Measurements from ENCODE around the gene IFIH1. TPM values are rescaled to one million over a fixed set of nuclear protein-coding genes. Genes with fewer than 3 reads are reported as not detected.

The IFIH1 gene
- total and polyA plus RNA-seq, 9 of the 15 experiments (the other 6 are each of a cell fraction or from before 2014, with no cell fraction given): 0.15 to 1.2 (median 0.60) TPM; not detected in 1

DNA sequence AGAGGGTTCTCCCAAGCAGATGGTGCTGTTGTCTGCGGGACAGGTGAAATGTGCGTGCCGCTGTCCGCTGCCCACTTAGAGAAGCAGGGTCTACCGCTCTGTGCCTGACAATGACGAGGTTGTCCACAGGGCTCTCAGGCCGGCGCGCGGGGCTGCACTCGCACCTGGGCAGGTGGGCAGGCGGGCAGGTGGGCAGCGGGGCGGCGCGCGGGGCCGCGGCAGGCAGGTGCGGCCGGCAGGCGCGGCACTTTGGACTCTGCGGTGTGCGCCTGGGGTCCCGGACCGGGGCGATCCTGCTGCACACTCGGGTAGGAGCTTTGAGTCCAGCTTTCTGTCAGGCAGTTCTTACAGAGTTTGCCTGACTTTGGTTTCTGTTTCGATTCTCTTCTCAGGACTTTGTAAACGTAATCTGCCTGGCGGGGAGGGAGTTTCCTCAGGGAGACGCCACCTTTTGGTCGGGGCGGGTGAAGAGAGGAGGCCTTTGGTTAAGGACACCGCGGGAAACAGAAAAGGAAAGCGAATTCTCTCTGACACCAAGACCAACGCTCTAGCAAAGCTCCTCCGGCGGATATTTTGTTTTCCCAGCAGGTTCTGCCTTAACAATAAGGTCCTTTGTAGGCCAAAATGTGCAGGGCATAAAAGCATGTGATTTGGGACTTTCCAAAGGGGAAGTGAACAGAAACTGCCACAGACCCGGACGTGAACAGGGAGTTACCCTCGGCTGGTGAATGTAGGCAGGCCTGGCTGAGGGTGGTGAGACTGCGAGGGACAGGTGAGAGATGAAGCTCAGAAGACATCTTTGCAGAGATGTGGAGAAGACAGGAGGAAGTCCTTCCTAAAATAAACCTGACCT lies at the start of gene IFIH1 (continued):
- TF ChIP-seq ZNF584 (CRISPR knock-in tag; IDR thresholded peaks at IDR 0.05; ENCODE audit: low read depth): no peak
- TF ChIP-seq ETV1 (tag; conservative IDR thresholded peaks at IDR 0.05; ENCODE audit: low read depth): 0 out of 2 replicates have a peak, but pooled peaks have one; percentile 12
- peak; percentile 54; the same call in 1 of the 2 replicates for TF ChIP-seq ZFX (CRISPR knock-in tag; IDR thresholded peaks at IDR 0.05)
- TF ChIP-seq, protein P1, sequence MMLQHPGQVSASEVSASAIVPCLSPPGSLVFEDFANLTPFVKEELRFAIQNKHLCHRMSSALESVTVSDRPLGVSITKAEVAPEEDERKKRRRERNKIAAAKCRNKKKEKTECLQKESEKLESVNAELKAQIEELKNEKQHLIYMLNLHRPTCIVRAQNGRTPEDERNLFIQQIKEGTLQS (IDR thresholded peaks at IDR 0.05): no peak
- TF ChIP-seq, protein P1 (CRISPR knock-in tag; conservative IDR thresholded peaks at IDR 0.05): no peak
- no peak for TF ChIP-seq SMARCB1 (IDR thresholded peaks at IDR 0.05; ENCODE audit: insufficient read length, low read depth)
- TF ChIP-seq JUND (IDR thresholded peaks at IDR 0.05; ENCODE audit: borderline replicate concordance, low read depth, low read length): peak; percentile 15; the same call in 1 of the 2 replicates
- peak; percentile 25; the same call in 1 of the 3 replicates for TF ChIP-seq JUND (tag; IDR thresholded peaks at IDR 0.05; ENCODE audit: borderline replicate concordance, low read depth, low read length)
- TF ChIP-seq, protein P2, sequence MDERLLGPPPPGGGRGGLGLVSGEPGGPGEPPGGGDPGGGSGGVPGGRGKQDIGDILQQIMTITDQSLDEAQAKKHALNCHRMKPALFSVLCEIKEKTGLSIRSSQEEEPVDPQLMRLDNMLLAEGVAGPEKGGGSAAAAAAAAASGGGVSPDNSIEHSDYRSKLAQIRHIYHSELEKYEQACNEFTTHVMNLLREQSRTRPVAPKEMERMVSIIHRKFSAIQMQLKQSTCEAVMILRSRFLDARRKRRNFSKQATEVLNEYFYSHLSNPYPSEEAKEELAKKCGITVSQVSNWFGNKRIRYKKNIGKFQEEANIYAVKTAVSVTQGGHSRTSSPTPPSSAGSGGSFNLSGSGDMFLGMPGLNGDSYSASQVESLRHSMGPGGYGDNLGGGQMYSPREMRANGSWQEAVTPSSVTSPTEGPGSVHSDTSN (CRISPR knock-in tag; IDR thresholded peaks at IDR 0.05; ENCODE audit: low read depth): no peak
- TF ChIP-seq, protein P2 (tag; conservative IDR thresholded peaks at IDR 0.05; ENCODE audit: low read depth): 0 out of 2 replicates have a peak, but pooled peaks have one; percentile 16
- TF ChIP-seq, protein P3, sequence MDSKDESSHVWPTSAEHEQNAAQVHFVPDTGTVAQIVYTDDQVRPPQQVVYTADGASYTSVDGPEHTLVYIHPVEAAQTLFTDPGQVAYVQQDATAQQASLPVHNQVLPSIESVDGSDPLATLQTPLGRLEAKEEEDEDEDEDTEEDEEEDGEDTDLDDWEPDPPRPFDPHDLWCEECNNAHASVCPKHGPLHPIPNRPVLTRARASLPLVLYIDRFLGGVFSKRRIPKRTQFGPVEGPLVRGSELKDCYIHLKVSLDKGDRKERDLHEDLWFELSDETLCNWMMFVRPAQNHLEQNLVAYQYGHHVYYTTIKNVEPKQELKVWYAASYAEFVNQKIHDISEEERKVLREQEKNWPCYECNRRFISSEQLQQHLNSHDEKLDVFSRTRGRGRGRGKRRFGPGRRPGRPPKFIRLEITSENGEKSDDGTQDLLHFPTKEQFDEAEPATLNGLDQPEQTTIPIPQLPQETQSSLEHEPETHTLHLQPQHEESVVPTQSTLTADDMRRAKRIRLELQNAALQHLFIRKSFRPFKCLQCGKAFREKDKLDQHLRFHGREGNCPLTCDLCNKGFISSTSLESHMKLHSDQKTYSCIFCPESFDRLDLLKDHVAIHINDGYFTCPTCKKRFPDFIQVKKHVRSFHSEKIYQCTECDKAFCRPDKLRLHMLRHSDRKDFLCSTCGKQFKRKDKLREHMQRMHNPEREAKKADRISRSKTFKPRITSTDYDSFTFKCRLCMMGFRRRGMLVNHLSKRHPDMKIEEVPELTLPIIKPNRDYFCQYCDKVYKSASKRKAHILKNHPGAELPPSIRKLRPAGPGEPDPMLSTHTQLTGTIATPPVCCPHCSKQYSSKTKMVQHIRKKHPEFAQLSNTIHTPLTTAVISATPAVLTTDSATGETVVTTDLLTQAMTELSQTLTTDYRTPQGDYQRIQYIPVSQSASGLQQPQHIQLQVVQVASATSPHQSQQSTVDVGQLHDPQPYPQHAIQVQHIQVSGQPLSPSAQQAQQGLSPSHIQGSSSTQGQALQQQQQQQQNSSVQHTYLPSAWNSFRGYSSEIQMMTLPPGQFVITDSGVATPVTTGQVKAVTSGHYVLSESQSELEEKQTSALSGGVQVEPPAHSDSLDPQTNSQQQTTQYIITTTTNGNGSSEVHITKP (IDR thresholded peaks at IDR 0.05; ENCODE audit: partially characterized antibody): peak; percentile 88
- TF ChIP-seq, protein P4, sequence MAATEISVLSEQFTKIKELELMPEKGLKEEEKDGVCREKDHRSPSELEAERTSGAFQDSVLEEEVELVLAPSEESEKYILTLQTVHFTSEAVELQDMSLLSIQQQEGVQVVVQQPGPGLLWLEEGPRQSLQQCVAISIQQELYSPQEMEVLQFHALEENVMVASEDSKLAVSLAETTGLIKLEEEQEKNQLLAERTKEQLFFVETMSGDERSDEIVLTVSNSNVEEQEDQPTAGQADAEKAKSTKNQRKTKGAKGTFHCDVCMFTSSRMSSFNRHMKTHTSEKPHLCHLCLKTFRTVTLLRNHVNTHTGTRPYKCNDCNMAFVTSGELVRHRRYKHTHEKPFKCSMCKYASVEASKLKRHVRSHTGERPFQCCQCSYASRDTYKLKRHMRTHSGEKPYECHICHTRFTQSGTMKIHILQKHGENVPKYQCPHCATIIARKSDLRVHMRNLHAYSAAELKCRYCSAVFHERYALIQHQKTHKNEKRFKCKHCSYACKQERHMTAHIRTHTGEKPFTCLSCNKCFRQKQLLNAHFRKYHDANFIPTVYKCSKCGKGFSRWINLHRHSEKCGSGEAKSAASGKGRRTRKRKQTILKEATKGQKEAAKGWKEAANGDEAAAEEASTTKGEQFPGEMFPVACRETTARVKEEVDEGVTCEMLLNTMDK (IDR thresholded peaks at IDR 0.05; ENCODE audit: borderline replicate concordance, insufficient read depth, low read depth, low read length, poor library complexity, severe bottlenecking): peak; percentile 67
- TF ChIP-seq, protein P5, sequence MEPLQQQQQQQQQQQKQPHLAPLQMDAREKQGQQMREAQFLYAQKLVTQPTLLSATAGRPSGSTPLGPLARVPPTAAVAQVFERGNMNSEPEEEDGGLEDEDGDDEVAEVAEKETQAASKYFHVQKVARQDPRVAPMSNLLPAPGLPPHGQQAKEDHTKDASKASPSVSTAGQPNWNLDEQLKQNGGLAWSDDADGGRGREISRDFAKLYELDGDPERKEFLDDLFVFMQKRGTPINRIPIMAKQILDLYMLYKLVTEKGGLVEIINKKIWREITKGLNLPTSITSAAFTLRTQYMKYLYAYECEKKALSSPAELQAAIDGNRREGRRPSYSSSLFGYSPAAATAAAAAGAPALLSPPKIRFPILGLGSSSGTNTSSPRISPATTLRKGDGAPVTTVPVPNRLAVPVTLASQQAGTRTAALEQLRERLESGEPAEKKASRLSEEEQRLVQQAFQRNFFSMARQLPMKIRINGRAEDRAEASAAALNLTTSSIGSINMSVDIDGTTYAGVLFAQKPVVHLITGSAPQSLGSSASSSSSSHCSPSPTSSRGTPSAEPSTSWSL (CRISPR knock-in tag; IDR thresholded peaks at IDR 0.05; ENCODE audit: borderline replicate concordance): no peak
- TF ChIP-seq BCL6 (CRISPR knock-in tag; IDR thresholded peaks at IDR 0.05): no peak

Data from K562 (cell line).